ENCODE results near the gene TRIM3.
"Not testable (repeated sequence)": the region's sequence is repeated elsewhere in the genome, so short reads cannot be mapped to it uniquely, and the experiment has no call there.

Gene TRIM3

GRCh38 chr11:6473451-6474412 is at the start of gene TRIM3:
TSS of gene TRIM3 (minus strand) at chr11:6473941. CDS start at chr11:6465695, 8,246 bp downstream.
- peak; percentile 23 to 62 for DNase-seq

GRCh38 chr11:6523253-6523652 is 49.5 kb upstream of the TRIM3 start:
- DNase-seq: no peak

GRCh38 chr11:6521946-6522345 is 48.2 kb upstream of the TRIM3 start:
- not testable (repeated sequence) for DNase-seq

DNA sequence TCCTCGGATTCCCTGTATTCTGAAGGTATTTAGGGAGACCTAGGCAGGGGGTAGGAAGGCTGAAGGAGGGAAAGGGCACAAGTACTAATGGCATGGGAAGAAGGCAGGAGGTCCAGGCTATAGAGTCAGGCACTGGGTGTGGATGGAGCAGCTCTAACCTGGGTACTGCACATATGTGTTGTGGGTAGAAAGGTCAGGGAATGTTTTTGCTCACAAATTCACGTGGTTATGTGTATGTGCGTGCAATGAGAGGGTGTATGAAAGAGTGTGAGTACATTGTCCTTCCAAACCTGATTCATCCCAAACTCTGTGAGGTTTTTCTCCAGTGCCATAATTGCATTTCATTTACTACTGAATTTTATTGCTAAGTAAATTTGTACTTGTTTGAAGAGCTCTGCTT is 46.5 kb upstream of the TRIM3 start:
- DNase-seq: no peak

DNA sequence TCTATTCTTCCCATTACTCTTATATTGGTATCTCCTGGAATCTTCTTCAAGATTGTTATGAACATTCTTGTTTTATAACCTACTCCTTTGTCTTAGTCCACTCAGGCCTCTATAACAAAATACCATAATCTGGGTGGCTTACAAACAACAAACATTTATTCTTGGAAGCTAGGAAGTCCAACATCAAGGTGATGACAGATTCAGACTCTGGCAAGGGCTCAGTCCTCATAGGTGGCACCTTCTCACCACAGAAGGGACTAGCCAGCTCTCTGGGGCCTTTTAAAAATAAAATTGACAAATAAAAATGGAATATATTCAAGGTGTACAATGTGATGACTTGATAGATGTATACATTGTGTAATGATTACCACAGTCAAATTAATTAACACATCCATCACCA is 43.1 kb upstream of the TRIM3 start:
- no peak for DNase-seq

DNA sequence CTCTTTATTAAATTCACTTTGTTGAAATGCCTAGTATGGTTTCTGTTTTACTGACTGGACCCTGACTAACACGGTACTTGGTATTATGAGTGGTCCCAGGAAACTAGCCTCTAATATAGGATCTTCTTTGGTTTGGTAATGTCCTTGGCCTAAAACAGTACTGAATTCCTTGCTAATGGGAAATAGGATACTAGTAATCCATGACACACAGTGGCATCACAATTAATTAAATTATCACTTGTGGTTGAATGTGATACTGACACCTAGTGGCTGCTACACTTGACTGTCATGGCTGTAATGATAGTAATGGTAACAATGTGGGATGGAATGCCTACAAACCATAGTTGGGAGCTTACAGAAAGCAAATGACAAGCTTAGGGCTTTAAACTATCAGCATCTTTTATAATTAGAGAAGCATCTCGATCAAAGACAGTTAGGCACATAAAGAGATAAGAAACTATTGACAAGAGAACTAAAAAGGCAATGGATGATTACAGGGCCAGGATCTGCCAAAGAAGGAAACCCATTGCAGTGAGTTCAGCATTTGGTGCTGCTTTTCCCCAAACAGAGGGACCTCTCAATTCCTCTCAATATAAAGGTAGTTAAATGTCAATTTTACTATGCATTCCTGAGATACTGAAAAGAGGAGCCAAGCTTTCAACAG is 32.0 kb upstream of the TRIM3 start:
- DNase-seq: peak; percentile 1

DNA sequence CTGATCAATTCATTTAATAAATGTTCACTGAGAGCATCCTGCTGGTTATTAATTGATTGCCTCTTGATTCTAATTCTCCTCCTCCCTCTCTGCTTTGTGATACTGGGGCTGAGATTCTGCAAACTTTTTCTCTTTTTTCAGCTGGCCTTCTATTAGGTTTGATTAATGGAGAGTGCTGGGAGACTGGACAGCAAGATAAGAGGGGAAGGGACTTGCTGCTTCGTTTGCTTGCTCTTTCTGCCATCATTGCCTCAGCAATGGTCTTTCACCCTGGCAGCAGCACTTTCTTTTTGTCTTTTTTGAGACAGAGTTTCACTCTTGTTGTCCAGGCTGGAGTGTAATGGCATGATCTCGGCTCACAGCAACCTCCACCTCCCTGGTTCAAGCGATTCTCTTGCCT is 30.4 kb upstream of the TRIM3 start:
- no peak for DNase-seq

DNA sequence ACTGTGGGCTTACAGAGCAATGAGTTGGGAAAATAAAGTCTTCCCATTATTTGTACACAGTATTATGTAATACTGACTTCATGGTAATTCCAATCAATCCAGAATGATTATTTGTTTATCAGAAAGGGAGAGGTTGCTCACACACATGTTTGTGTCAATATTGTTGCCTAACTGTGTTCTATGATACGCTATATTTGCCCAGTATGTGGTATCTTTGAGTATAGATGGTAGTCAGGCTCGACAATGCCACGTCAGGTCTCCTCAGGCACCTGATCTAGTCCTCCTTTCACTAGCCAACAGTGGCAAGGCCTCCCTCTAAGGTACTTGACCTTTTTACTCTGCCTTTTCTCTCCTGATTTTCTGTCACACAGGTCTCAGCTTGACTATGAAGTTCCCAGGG is 28.6 kb upstream of the TRIM3 start:
- DNase-seq: no peak

GRCh38 chr11:6498544-6498943 is 24.8 kb upstream of the TRIM3 start:
- no peak for DNase-seq

DNA sequence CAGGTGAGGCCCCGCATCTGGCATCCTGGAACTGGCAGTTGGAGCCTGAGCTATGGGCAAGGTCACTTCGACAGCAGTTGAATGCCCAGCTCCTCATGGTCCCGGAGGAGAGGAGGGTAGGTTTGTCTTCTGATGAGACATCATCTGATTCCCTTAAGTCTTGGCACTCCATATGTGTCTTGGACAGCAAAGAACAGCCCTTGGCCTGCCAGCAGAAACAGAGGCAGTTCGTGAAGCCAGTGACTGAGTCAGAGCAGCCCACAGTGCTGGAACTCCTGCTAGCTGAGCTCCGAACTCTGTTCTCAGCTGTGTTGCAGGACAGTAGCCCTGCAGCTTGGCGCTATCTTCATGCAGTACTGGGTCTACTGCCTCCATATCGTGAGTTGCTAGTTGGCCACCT is 24.4 kb upstream of the TRIM3 start:
- DNase-seq: no peak

DNA sequence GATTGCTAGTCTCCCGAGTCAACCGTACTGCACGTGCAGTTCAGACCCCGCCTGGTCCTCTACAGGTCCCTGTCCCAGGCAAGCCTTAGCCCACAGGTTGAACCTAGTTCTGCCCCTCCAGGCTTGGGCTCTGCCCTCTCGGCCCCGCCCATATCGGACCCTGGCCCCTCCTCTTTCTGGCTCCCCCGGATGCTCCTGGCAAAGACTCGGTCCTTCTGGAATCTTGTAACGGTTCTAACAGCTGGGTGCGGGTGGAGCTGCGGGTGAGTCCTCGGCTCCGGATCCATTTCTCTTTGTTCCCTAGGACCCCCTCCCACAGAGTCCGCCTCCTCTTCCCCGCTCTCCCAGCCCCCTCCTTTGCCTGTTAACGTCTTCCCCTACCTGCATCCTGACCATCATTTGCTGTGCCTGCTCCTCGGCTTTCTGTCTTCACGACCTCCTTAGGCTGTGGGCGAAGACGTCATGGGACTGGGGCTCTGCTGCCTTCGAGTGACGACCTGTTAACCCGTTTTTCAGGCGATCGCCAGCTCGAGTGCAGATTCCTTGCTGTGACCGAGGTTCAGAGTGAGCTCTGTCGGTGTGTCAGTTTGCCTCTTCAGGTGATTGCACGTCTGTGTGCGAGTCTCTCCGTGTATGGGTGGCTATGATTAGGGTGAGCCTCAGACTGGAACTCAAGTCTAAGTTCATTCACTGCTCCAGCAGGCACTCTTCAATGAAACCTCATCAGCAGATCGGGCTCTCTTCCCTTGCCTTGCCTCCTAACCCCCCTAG is 23.5 kb upstream of the TRIM3 start, which contains the start of gene DNHD1:
DNHD1 (plus strand) TSS at position 212 of the 771 bp plus-strand sequence. CDS start 936 bp downstream, outside the sequence.
- DNase-seq: no peak

DNA sequence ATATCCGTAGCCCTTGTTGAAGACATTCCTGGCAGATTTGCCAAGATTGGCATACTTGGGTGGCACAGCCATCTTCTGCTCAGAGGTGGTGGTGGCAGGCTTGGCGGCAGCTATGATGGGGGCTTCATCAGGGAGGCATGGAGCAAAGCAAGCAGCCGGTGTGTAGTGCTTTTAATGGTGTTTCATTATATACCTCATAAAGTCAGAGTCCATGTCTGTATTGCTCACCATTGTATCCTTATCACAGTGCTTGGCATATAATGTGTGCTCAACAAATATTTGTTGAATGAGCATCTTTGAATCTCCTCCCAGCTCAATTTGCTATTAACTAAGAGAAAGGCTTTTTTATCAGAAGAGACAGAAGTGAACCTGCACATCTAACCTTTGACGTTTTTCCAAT is 15.6 kb upstream of the TRIM3 start:
- DNase-seq: no peak

GRCh38 chr11:6488821-6489220 is 15.1 kb upstream of the TRIM3 start:
- no peak for DNase-seq

DNA sequence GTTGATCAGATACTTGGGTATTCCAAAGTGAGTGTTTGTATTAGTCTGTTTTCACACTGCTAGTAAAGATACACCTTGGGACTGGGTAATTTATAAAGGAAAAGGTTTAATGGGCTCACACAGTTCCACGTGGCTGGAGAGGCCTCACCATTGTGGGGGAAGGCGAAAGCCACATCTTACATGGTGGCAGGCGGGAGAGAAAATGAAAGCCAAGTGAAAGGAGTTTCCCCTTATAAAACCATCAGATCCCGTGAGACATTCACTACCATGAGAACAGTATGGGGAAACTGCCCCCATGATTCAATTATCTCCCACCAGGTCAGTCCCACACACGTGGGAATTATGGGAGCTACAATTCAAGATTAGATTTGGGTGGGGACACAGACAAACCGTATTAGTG is 14.6 kb upstream of the TRIM3 start:
- no peak for DNase-seq

DNA sequence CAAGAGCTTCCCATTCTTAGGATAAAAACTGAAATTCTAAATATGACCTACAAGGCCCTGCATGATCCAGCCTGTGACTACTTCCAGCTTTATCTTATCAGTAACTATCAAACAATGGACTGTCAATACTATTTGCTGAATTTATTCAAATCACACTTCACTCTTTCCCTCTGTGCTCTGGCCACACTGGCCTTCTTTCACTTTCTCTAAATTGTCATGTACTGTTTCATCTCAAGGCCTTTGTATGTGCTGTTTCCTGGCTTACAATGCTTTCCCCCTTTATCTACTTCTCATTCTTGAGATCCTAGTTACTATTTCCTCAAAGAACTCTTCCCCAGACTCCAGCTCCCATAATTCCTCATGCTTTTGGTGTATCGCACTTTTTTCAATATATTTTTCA is 13.2 kb upstream of the TRIM3 start:
- no peak for DNase-seq

DNA sequence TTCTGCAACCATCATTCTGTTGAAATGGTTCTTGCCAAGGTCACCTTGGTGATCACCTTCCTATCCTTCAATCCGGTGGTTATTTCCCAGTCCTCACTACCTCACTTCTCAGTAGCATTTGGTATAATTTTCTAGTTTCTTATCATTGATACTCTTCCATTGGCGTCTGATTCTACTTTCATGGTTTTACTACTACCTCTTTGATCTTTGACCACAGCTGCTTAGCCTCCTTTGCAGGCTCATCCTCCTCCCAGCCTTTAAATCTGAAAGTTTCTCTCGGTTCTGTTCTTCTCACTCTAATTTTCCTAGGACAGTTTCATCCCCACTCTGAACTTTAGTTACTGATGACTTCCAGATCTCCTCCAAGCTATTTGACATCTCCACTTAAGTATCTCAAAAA is 12.5 kb upstream of the TRIM3 start:
- DNase-seq: no peak

GRCh38 chr11:6485661-6486060 is 11.9 kb upstream of the TRIM3 start:
- DNase-seq: no peak

DNA sequence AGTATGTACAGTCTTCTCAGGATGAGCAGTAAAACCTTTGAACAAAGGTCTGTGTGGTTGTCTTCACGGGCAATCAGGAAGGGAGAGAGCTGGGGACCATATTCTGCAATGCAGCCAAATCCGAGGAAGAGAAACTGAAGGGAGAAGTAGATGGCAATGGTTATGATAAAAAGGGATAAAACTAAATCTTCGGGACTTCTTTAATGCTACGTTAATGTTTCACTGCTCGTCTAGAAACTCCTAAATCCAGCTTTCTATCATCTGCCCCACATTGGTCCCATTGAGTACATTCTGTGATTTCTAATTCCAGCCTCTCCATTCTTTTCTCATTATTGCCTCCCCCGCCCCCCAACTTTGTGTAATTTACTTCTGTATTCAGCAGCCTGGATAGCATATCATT is 9.3 kb upstream of the TRIM3 start:
- no peak for DNase-seq

- no peak for DNase-seq
Observed at GRCh38 chr11:6482441-6482840, 8.7 kb upstream of the TRIM3 start.

- DNase-seq: no peak
Observed at GRCh38 chr11:6481924-6482275, 8.2 kb upstream of the TRIM3 start.

DNA sequence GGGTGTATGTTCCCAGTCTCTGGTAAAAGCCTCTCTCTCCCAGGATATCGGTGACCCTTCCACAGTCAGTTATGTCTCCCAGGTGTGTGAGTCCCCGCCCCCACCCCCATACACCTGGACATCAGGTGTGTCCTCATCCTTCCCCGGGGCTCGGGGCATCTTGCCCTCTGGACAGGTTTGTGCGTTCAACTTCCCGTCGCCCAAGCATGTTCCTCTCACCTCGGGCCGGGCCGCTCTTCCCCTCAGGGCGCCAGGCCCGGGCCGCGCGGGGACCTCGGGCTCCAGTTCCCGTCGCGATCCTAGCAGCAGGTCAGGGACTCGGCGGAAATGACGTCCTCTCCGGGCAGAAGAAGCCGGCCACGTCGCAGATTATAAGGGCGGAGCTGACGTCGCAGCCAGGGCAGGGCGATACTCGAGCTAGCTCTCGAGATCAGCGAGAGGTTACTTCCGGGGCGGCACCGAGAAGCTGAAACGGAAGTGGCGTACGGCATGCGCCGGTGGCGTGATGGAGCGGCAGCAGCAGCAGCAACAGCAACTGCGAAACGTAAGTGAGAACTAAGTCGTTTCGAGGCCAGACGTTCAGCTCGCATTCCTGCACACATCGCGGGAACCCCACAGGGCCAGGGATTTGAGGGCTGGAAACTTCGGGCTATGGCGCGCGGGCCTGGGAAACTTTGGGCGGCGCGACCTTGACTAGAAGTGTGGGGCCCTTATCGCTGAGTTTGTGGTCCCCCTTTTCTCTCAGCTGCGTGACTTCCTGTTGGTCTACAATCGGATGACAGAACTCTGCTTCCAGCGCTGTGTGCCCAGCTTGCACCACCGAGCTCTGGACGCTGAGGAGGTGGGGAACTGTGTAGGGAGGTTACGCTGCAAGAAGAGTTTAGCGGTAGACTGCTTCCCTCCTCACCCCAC is 7.5 kb upstream of the TRIM3 start, which contains the start of the genes ARFIP2 and TIMM10B:
ARFIP2 (minus strand) TSS at position 320 of the 912 bp plus-strand sequence. CDS start 910 bp downstream, outside the sequence.
TIMM10B (plus strand) TSS at position 490 of the 912 bp plus-strand sequence; CDS start at position 506, 16 bp downstream.
- peak; percentile 82 to 92 for DNase-seq

Data from SHP77 (cell line).